SU-DHL-6 (cell line): Measurements from ENCODE around the gene SMAD7.

Experiments
- H2AFZ ChIP-seq: fragments of 200-600 bp; sonication (generic); 2 replicates; pipeline ENCODE4 v1.6.1; 2014; ENCODE audit warnings: low read depth, mild to moderate bottlenecking, moderate library complexity, mixed read lengths, antibody characterized with exemption, low read length; ENCODE audit not compliant: severe bottlenecking
- H3F3A ChIP-seq: fragments of 200-600 bp; shearing (Covaris generic); 2 replicates; pipeline ENCODE4 v1.6.0; 2016; ENCODE audit warnings: antibody characterized with exemption, mild to moderate bottlenecking; ENCODE audit not compliant: insufficient read depth
- H3K27ac ChIP-seq: fragments of 200-600 bp; sonication (generic); 2 replicates; pipeline ENCODE4 v1.5.1; 2016; ENCODE audit warnings: low read depth, mild to moderate bottlenecking, low read length, moderate library complexity, mixed read lengths
- H3K27me3 ChIP-seq: fragments of 200-600 bp; sonication (generic), shearing (Covaris generic); 2 replicates; pipeline ENCODE4 v1.6.0; 2014; ENCODE audit warnings: mild to moderate bottlenecking, low read length
- H3K36me3 ChIP-seq: fragments of 200-600 bp; sonication (generic); 2 replicates; pipeline ENCODE4 v1.6.1; 2014; ENCODE audit warnings: mild to moderate bottlenecking, low read length, mixed read lengths
- H3K4me2 ChIP-seq: fragments of 300-600, 200-600 bp; shearing (Covaris generic), sonication (generic); 2 replicates; pipeline ENCODE4 v1.6.0; 2014; ENCODE audit warnings: low read length, low read depth, mild to moderate bottlenecking; ENCODE audit not compliant: poor library complexity, severe bottlenecking
- H3K4me3 ChIP-seq: fragments of 200-600 bp; sonication (generic); 2 replicates; pipeline ENCODE4 v1.5.1; 2014; ENCODE audit warnings: antibody characterized with exemption, low read length, mild to moderate bottlenecking, mixed read lengths; ENCODE audit not compliant: insufficient read depth, poor library complexity, severe bottlenecking
- H3K79me2 ChIP-seq: fragments of 200-600 bp; sonication (generic); 2 replicates; pipeline ENCODE4 v1.6.1; 2014; ENCODE audit warnings: mild to moderate bottlenecking, low read length, moderate library complexity; ENCODE audit not compliant: insufficient read depth
- H3K9ac ChIP-seq: fragments of 200-600 bp; sonication (generic); 2 replicates; pipeline ENCODE4 v1.7.0; 2014; ENCODE audit warnings: mild to moderate bottlenecking, low read length
- H3K9me2 ChIP-seq: fragments of 200-600 bp; sonication (generic); replicated peaks from 2 replicates; pipeline ENCODE4 v1.6.1; 2014; ENCODE audit warnings: low read length; ENCODE audit not compliant: insufficient read depth
- H3K9me3 ChIP-seq: fragments of 200-600 bp; sonication (generic); 2 replicates; pipeline ENCODE4 v1.6.1; 2014; ENCODE audit warnings: low read length, mixed read lengths; ENCODE audit not compliant: insufficient read depth
- H4K20me1 ChIP-seq: fragments of 200-600 bp; sonication (generic); 2 replicates; pipeline ENCODE4 v1.6.1; 2014; ENCODE audit warnings: low read depth, mild to moderate bottlenecking, antibody characterized with exemption, low read length, moderate library complexity, mixed read lengths
- CTCF ChIP-seq: fragments of 200-600 bp; sonication (generic); IDR thresholded peaks from one replicate; pipeline ENCODE4 v1.5.1; 2017; ENCODE audit warnings: antibody characterized with exemption, mild to moderate bottlenecking, low read length, moderate library complexity; ENCODE audit not compliant: insufficient read depth, poor library complexity, severe bottlenecking
- EZH2phosphoT487 ChIP-seq: fragments of 200-600 bp; sonication (generic), shearing (Covaris generic); conservative IDR thresholded peaks from 2 replicates; pipeline ENCODE4 v1.6.1; 2018; ENCODE audit warnings: mild to moderate bottlenecking, antibody characterized with exemption, low read length, moderate library complexity, mixed read lengths

SMAD7 gene

DNA sequence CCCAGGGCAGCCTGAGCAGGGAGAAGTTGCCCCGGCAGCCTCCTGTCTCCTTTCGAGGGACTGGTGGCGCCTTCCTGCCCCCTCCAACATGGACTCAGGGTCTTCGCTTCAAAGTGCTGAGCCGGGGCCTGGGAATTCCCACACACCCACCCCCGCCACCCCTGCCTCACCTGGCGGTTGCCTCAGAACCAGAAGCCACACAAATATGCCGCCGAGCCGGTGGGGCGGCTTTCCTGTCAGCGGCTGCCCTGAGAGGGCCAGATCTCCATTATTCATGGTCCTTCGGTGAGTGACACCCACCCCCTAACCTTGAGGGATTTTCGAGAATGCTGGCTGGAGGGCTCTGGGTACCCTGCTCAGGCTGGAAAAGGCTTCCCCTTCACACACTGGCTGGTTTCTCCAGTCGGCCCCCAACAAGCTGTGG lies 71.7 kb downstream of the SMAD7 start:
- Histone ChIP-seq H3K9me3 (no peaks in the 10 kb centered on the region), H3K9ac (no peak overlapping the region), H3K27me3 (no peaks in the 10 kb centered on the region), H3K36me3 (no peaks in the 10 kb centered on the region), H4K20me1 (no peaks in the 10 kb centered on the region), H3K27ac (no peak overlapping the region), H3K4me3 (no peak overlapping the region), H3K9me2 (no peaks in the 10 kb centered on the region), H2AFZ (no peak overlapping the region), H3F3A (no peaks in the 10 kb centered on the region), H3K79me2 (no peaks in the 10 kb centered on the region), H3K4me2 (no peak overlapping the region)
- TF ChIP-seq EZH2phosphoT487 (no peak), CTCF (no peak)

DNA sequence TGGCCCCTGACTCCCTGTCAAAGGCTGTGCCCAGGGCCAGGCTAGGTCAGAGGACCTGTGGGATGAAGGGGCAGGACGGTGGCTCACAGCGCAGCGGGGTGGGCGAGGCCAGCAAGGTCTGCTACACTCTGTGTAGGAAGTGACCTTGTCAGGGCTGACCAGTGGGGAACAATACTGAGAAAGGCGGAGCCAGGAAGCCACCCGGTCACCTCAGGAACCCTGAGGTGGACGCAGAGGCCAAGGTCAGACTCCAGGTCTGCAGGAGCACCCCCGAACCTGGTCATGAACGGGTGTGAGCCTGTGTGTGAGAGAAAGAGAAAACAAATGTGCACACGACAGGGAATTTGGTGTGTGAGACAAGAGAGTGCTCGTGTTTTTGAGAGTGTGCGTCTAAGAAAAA lies 72.3 kb downstream of the SMAD7 start:
- H4K20me1 ChIP-seq = no peaks in the 10 kb centered on the region
- no peak overlapping the region for H3K9ac ChIP-seq
- no peaks in the 10 kb centered on the region for H3K79me2 ChIP-seq
- no peak for TF ChIP-seq EZH2phosphoT487
- TF ChIP-seq CTCF = no peak
- H3K4me2 ChIP-seq = no peak overlapping the region
- no peak overlapping the region for H3K27ac ChIP-seq
- no peak overlapping the region for H3K4me3 ChIP-seq
- H3F3A ChIP-seq = no peaks in the 10 kb centered on the region
- no peaks in the 10 kb centered on the region for H3K36me3 ChIP-seq
- H3K9me2 ChIP-seq = no peaks in the 10 kb centered on the region
- H3K27me3 ChIP-seq = no peaks in the 10 kb centered on the region
- no peaks in the 10 kb centered on the region for H3K9me3 ChIP-seq
- no peak overlapping the region for H2AFZ ChIP-seq

DNA sequence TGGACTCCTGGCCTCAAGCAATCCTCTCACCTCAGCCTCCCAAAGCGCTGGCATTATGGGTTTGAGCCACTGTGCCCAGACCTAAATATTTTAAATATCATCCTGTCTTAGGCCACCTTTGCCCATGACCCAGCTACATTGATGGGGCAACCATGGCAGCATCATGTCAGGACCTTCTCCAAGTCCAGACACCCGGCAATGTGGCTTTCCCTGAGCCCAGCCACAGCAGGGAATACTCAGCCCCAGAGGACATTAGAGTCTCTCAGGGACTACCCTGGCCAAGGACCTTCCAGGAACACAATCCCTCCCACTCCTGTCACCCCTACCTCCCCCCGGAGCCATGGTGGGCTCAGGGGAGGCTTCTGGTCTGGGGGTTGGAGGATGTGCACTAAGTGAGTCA lies 72.8 kb downstream of the SMAD7 start:
- Histone ChIP-seq H3F3A (no peaks in the 10 kb centered on the region), H2AFZ (no peak overlapping the region), H3K4me3 (no peak overlapping the region), H3K9me3 (no peaks in the 10 kb centered on the region), H3K36me3 (no peaks in the 10 kb centered on the region), H3K4me2 (no peak overlapping the region), H3K27ac (no peak overlapping the region), H3K27me3 (no peaks in the 10 kb centered on the region), H3K79me2 (no peaks in the 10 kb centered on the region), H3K9ac (no peak overlapping the region), H3K9me2 (no peaks in the 10 kb centered on the region), H4K20me1 (no peaks in the 10 kb centered on the region)
- no peak for TF ChIP-seq CTCF
- TF ChIP-seq EZH2phosphoT487 = no peak
